Progenitor cell of endocrine pancreas (in vitro differentiated cells): ENCODE results near the gene LRRC27. TPM values are rescaled to one million over a fixed set of nuclear protein-coding genes. Genes with fewer than 3 reads are reported as not detected.
A peak's percentile ranks its signal among the peaks of the same experiment; 100 is the strongest.

Experiments
- DNase-seq: peaks from one replicate; pipeline ENCODE4 v3.0.0; 2021; ENCODE audit warnings: low spot score; ENCODE audit not compliant: unreplicated experiment
- H3K27ac Mint-ChIP-seq: 2 replicates; pipeline ENCODE4 v1.8.0; 2021; ENCODE audit warnings: mild to moderate bottlenecking, moderate library complexity, mixed read lengths
- H3K27me3 Mint-ChIP-seq: 2 replicates; pipeline ENCODE4 v1.8.0; 2021; ENCODE audit warnings: mixed read lengths
- H3K36me3 Mint-ChIP-seq: 2 replicates; pipeline ENCODE4 v1.8.0; 2022; ENCODE audit warnings: mixed read lengths; ENCODE audit not compliant: insufficient read depth
- H3K4me1 Mint-ChIP-seq: 2 replicates; pipeline ENCODE4 v1.8.0; 2021; ENCODE audit warnings: low read depth, mixed read lengths
- H3K4me3 Mint-ChIP-seq: 2 replicates; pipeline ENCODE4 v1.8.0; 2021; ENCODE audit warnings: low read depth, mild to moderate bottlenecking, moderate library complexity, mixed read lengths
- H3K9me3 Mint-ChIP-seq: 2 replicates; pipeline ENCODE4 v1.8.0; 2021; ENCODE audit warnings: low read depth, mixed read lengths
- total RNA-seq: library from RNA; stranded (reverse); gene quantifications from 2 replicates; pipeline ENCODE4 v1.2.1, GENCODE V29; 2021
- TF ChIP-seq, protein P1 (sequence below): fragments of 200-600 bp; sonication (generic); IDR thresholded peaks from one replicate; pipeline ENCODE4 v1.5.0; 2021; ENCODE audit warnings: antibody characterized with exemption, mild to moderate bottlenecking; ENCODE audit not compliant: unreplicated experiment

LRRC27 gene
- total RNA-seq, 1 donor from 2014 or later: 22.1 TPM

DNA sequence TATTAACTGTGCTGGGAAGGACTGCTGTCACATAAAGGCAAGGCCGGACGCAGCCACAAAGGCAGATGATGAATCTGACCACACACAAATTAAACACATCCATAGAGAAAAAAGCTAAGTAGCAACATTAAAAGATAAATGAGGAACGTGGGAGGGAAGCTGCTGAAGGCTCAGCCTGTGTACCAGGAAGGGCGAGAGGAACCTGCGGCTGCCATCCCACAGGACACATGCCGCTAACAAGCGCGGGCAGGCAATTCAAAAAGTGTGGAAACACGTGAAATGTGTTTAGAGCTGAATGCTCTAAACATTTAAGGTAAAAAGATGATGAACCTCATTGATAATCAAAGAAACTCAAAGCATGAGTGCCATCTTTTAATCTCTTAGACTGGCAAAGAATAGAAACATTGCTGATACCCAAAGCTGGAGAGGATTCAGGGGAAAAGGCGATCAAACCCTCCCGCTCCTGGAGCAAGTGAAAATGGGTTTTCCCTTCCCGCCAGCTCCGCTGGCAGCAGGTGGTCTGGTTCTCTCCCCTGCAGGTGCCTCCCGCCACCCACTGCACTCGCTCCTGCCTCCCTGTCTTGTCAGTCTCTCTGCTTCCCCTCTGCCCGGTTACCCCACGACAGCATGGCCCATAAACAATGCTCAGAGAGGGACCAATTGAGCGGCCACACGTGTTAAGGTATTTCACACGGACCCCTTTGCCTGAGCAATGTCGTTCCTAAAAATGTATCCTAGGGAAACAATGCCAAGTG is 28.5 kb upstream of the LRRC27 start:
- H3K4me1 Mint-ChIP-seq: peaks cover 3% of the 10 kb centered on the region
- no peak overlapping the region for H3K27ac Mint-ChIP-seq
- no peak for DNase-seq
- H3K9me3 Mint-ChIP-seq: no peaks in the 10 kb centered on the region
- no peak overlapping the region for H3K4me3 Mint-ChIP-seq
- peaks cover 54% of the 10 kb centered on the region for H3K27me3 Mint-ChIP-seq
- TF ChIP-seq, protein P1, sequence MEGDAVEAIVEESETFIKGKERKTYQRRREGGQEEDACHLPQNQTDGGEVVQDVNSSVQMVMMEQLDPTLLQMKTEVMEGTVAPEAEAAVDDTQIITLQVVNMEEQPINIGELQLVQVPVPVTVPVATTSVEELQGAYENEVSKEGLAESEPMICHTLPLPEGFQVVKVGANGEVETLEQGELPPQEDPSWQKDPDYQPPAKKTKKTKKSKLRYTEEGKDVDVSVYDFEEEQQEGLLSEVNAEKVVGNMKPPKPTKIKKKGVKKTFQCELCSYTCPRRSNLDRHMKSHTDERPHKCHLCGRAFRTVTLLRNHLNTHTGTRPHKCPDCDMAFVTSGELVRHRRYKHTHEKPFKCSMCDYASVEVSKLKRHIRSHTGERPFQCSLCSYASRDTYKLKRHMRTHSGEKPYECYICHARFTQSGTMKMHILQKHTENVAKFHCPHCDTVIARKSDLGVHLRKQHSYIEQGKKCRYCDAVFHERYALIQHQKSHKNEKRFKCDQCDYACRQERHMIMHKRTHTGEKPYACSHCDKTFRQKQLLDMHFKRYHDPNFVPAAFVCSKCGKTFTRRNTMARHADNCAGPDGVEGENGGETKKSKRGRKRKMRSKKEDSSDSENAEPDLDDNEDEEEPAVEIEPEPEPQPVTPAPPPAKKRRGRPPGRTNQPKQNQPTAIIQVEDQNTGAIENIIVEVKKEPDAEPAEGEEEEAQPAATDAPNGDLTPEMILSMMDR: no peak
- no peaks in the 10 kb centered on the region for H3K36me3 Mint-ChIP-seq

DNA sequence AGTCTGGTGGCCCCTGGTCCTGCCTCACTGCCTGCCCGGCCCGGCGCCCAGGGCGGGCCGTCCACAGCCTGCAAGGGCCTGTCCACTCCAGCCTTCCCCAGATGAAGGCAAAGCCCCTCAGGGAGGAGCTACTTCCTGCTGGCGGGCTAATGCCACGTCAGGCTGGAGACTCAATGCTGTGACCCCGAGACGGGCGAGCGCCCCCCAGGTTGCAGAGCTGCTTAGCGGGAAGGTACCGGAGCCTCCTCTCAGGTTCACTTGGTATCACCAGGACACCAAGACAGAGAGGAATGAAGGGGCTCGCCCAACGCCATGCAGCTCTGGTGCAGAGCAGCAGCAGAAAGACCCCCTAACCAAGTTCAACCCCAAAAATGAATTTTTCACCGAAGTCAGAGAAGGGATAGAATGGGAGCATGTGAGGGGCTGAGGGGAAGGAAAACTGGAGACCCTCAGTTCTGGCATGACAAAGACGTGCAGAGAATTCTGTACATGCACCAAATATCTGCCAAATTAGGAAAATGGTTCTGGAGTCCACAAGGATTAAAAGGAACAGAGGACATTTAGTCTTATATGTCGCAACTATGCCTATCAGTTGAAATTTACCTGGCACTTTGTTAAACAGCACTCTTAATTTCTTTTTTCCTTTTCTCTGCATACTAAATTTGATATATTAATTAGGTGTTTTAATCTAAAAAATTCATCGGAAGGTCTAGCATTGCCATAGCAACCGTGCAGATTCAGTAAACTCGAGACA is 27.1 kb upstream of the LRRC27 start:
- Mint-ChIP-seq H3K36me3 (no peaks in the 10 kb centered on the region), H3K27me3 (peaks cover 60% of the 10 kb centered on the region), H3K4me3 (no peak overlapping the region), H3K4me1 (peaks cover 3% of the 10 kb centered on the region), H3K27ac (no peak overlapping the region), H3K9me3 (no peaks in the 10 kb centered on the region)
- no peak for DNase-seq
- TF ChIP-seq, protein P1: no peak

DNA sequence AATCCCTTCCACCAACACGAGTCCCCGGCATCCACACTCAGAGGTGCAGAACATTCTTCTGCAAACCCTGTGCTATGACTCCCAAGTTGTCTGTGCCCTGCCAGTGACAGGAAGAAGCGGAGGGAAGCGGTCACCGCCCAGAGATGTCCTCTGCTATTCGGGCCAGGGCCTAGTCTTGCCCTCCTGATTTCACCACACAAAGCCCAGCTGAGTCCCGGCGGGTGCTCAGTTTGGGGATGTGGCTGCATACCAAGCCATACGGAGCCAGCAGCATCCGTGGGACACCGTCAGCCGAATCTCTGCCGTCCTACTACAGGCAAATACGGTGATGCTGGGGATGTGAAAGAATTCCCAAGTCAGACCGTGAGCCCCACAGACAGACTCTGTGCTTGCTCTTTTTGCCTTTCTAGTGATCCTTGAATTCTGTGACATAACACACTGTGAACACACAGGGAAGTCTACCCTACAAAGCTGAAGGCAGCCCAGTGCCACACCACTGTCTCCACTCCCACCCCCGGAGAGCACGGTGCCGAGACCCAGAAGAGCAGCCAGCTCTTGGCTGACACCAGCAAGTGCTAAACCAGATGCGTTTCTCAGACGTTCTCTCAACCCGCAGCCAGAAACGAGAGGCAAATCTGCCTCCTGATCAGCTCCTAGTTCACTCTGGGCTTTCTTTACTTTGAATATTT is 26.2 kb upstream of the LRRC27 start:
- Mint-ChIP-seq H3K4me1 (peaks cover 3% of the 10 kb centered on the region), H3K27ac (no peak overlapping the region), H3K27me3 (peaks cover 64% of the 10 kb centered on the region), H3K4me3 (peak overlapping the region; percentile 48), H3K36me3 (no peaks in the 10 kb centered on the region), H3K9me3 (no peaks in the 10 kb centered on the region)
- TF ChIP-seq, protein P1: no peak
- no peak for DNase-seq

DNA sequence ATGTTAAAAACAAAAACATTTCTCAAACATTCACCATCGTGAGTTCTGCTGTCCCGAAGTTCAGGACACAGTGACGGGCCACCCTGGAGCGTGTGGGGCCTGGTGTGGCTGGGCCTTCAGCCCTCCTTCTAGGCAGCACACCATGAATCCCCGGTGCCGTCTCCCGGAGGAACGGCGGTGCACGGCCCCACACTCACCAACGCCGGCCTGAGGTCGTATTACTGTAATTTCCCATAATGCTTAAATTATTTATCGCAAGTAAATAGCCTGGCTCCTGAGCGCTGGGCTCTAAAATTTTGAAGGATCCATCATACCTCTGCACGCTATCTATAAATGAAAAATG is 25.7 kb upstream of the LRRC27 start:
- Mint-ChIP-seq H3K27ac (no peak overlapping the region), H3K36me3 (no peaks in the 10 kb centered on the region), H3K27me3 (peaks cover 65% of the 10 kb centered on the region), H3K4me3 (peak overlapping the region; percentile 83), H3K9me3 (no peaks in the 10 kb centered on the region), H3K4me1 (peaks cover 7% of the 10 kb centered on the region)
- DNase-seq: no peak
- TF ChIP-seq, protein P1: no peak
